Keratinocyte (primary cell): ENCODE measurements around the gene HENMT1. TPM values are rescaled to one million over a fixed set of nuclear protein-coding genes. Genes with fewer than 3 reads are reported as not detected.

Experiments used
- DNase-seq: peaks from one replicate; pipeline ENCODE4 v3.0.0-alpha.2; 2011; ENCODE audit warnings: low read depth, missing footprints, low spot score
- FAIRE-seq: peaks from 2 replicates; lab custom pipeline; 2011; peaks lifted over from hg19 to GRCh38; lab: Jason Lieb, UNC
- H2AFZ ChIP-seq: 2 replicates; pipeline ENCODE4 v1.6.0; 2012; ENCODE audit warnings: low read length, control low read depth, inconsistent platforms; ENCODE audit not compliant: control insufficient read depth
- H3K27ac ChIP-seq: 2 replicates; pipeline ENCODE4 v1.5.1; 2011; ENCODE audit warnings: low read length; ENCODE audit not compliant: control insufficient read depth, insufficient read depth
- H3K27me3 ChIP-seq: 3 replicates; pipeline ENCODE4 v1.6.0; 2011; ENCODE audit warnings: low read length; ENCODE audit not compliant: control insufficient read depth, insufficient read depth; ENCODE audit errors: extremely low read depth
- H3K36me3 ChIP-seq, 2 experiments: 2 replicates in 1 of 2; 3 replicates in 1 of 2; pipeline ENCODE4 v1.5.1; 2011; ENCODE audit warnings: low read length in 2 of 2, mild to moderate bottlenecking in 1 of 2; ENCODE audit not compliant: control insufficient read depth in 2 of 2, insufficient read depth in 2 of 2; ENCODE audit errors: extremely low read depth in 1 of 2
- H3K4me1 ChIP-seq: 3 replicates; pipeline ENCODE4 v1.5.1; 2011; ENCODE audit warnings: low read length; ENCODE audit not compliant: control insufficient read depth, insufficient read depth; ENCODE audit errors: extremely low read depth
- H3K4me2 ChIP-seq: 3 replicates; pipeline ENCODE4 v1.6.0; 2011; ENCODE audit warnings: low read depth, low read length; ENCODE audit not compliant: control insufficient read depth, insufficient read depth; ENCODE audit errors: extremely low read depth
- H3K4me3 ChIP-seq, 3 experiments: fragments of 200-600 bp in 1 of 3; sonication (generic) in 1 of 3; 2 replicates in 2 of 3; 3 replicates in 1 of 3; pipeline ENCODE4 v1.5.1; 2011 to 2016; ENCODE audit warnings: low read length in 3 of 3, mild to moderate bottlenecking in 3 of 3, control low read depth in 2 of 3, inconsistent platforms in 1 of 3, low read depth in 1 of 3, mixed read lengths in 1 of 3, mixed run types in 1 of 3, moderate library complexity in 1 of 3; ENCODE audit not compliant: control insufficient read depth in 2 of 3, insufficient read depth in 2 of 3; ENCODE audit errors: extremely low read depth in 1 of 3
- H3K79me2 ChIP-seq: 2 replicates; pipeline ENCODE4 v1.6.0; 2012; ENCODE audit warnings: low read length; ENCODE audit not compliant: control insufficient read depth, insufficient read depth
- H3K9ac ChIP-seq: 3 replicates; pipeline ENCODE4 v1.6.0; 2011; ENCODE audit warnings: low read length; ENCODE audit not compliant: control insufficient read depth, insufficient read depth; ENCODE audit errors: extremely low read depth
- H3K9me1 ChIP-seq: 3 replicates; pipeline ENCODE4 v1.6.0; 2011; ENCODE audit warnings: low read length; ENCODE audit not compliant: control insufficient read depth, insufficient read depth; ENCODE audit errors: extremely low read depth
- H3K9me3 ChIP-seq: 2 replicates; pipeline ENCODE4 v1.5.1; 2012; ENCODE audit warnings: low read depth, low read length; ENCODE audit not compliant: control insufficient read depth
- H4K20me1 ChIP-seq: 3 replicates; pipeline ENCODE4 v1.6.0; 2011; ENCODE audit warnings: low read length; ENCODE audit not compliant: control insufficient read depth, insufficient read depth; ENCODE audit errors: extremely low read depth
- CTCF ChIP-seq, 3 experiments: IDR thresholded peaks in 1 of 3; conservative IDR thresholded peaks in 1 of 3; optimal IDR thresholded peaks in 1 of 3; 2 replicates in 2 of 3; 3 replicates in 1 of 3; pipeline versions ENCODE3 to v1.5.1; 2011; ENCODE audit warnings: low read length in 3 of 3, mild to moderate bottlenecking in 3 of 3, moderate library complexity in 2 of 3, control low read depth in 1 of 3, inconsistent platforms in 1 of 3; ENCODE audit not compliant: insufficient read depth in 2 of 3; ENCODE audit errors: extremely low read depth in 1 of 3
- EZH2 ChIP-seq: IDR thresholded peaks from one replicate; pipeline ENCODE4 v1.6.1; 2012; ENCODE audit warnings: inconsistent platforms, mild to moderate bottlenecking, low read length, moderate library complexity
- dilution Hi-C: fragments of 300-500 bp; cut with MboI; formaldehyde crosslinking; loops from one replicate; pipeline ENCODE4 v1.7.0; 2020; ENCODE audit warnings: low sequenced_read_pairs; ENCODE audit not compliant: extremely low pct_ligation_motif_present
- polyA plus RNA-seq, 5 experiments: library from polyadenylated mRNA; depleted of rRNA in 3 of 5; stranded (reverse) in 3 of 5; stranded (forward) in 1 of 5; unstranded in 1 of 5; fragments of >200 nt; gene quantifications; 1 replicate in 1 of 5; 2 replicates in 3 of 5; 3 replicates in 1 of 5; pipeline versions ENCODE4 v1.2.1 to v1.2.3, GENCODE V29; 2011 to 2012; ENCODE audit warnings: missing spikeins in 2 of 5, low read depth in 1 of 5, low replicate concordance in 1 of 5

Gene HENMT1
- polyA plus RNA-seq, 1 donor (not counting 4 experiments of a cell fraction or from before 2014, with no cell fraction given), result 1.7 TPM

DNA sequence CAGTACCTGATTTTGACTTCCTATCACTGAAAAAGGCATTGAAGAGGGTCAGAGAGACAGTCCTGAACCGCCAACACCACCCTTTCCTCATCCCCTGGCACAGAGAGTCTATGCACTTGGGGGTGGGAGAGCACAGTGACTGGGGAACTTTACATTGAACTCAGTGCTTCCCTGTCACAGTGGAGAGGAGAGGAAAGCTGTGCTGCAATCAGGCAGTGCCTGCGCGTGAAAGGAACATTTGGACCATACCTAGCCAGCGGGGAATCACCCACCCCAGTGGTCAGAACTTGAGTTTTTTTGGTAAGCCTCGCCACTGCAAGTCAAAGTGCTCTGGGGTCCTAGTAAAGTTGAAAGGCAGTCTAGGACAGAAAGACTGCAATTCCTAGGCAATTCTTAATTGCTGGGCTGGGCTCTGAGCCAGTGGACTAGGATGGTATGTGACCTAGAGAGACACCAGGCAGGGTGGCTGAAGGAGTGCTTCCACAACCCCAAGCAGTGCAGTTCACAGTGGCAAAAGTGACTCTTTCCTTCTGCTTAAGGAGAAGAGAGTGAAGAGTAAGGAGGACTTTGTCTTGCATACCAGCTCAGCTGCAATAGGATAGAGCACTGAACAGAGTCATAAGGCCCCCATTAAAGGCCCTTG is 9.4 kb upstream of the HENMT1 start:
- no peak overlapping the region for H3K4me2 ChIP-seq
- no peaks in the 10 kb centered on the region for H3K4me1 ChIP-seq
- TF ChIP-seq CTCF (optimal IDR thresholded peaks at IDR 0.05 in 1 of 3, IDR thresholded peaks at IDR 0.05 in 1 of 3, conservative IDR thresholded peaks at IDR 0.05 in 1 of 3; ENCODE audit: extremely low read depth in 1 of 3, insufficient read depth in 2 of 3, low read length in 3 of 3) (no peak), EZH2 (no peak)
- DNase-seq (no peak), FAIRE-seq (no peak)
- H3K9me3 ChIP-seq, result no peaks in the 10 kb centered on the region
- H3K27me3 ChIP-seq, result no peaks in the 10 kb centered on the region
- no peak overlapping the region for H3K4me3 ChIP-seq
- H3K27ac ChIP-seq, result no peak overlapping the region
- H3K79me2 ChIP-seq, result no peaks in the 10 kb centered on the region
- H3K9me1 ChIP-seq, result no peaks in the 10 kb centered on the region
- no peaks in the 10 kb centered on the region for H4K20me1 ChIP-seq
- H2AFZ ChIP-seq, result no peak overlapping the region
- no peak overlapping the region for H3K9ac ChIP-seq
- dilution Hi-C loops, result no loop called here
- H3K36me3 ChIP-seq, result no peaks in the 10 kb centered on the region

DNA sequence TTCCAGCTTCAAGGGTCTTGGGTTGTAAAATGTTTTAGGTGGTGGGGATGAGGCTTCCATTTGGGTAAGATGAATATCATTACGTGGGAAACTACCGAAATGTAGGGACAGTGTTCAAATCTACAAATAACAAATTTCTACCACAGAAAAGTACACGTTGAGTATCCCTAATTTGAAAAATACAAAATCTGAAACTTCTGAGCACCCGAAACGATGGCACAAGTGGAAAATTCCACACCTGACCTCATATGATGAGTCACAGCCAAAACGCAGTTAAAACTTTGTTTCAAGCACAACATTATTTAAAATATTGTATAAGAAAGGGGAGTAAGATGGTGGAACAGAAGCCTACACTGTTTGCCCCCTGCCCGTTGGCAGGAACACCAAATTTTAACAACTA is 8.8 kb upstream of the HENMT1 start:
- H3K9me3 ChIP-seq, result no peaks in the 10 kb centered on the region
- no peak overlapping the region for H3K4me2 ChIP-seq
- DNase-seq, result no peak
- H3K27ac ChIP-seq, result no peak overlapping the region
- no peak overlapping the region for H3K9ac ChIP-seq
- FAIRE-seq, result no peak
- no peaks in the 10 kb centered on the region for H4K20me1 ChIP-seq
- no peaks in the 10 kb centered on the region for H3K36me3 ChIP-seq
- H3K27me3 ChIP-seq, result no peaks in the 10 kb centered on the region
- dilution Hi-C loops, result no loop called here
- no peaks in the 10 kb centered on the region for H3K79me2 ChIP-seq
- H3K4me3 ChIP-seq, result no peak overlapping the region
- H3K4me1 ChIP-seq, result no peaks in the 10 kb centered on the region
- no peak overlapping the region for H2AFZ ChIP-seq
- H3K9me1 ChIP-seq, result no peaks in the 10 kb centered on the region
- TF ChIP-seq CTCF (optimal IDR thresholded peaks at IDR 0.05 in 1 of 3, IDR thresholded peaks at IDR 0.05 in 1 of 3, conservative IDR thresholded peaks at IDR 0.05 in 1 of 3; ENCODE audit: extremely low read depth in 1 of 3, insufficient read depth in 2 of 3, low read length in 3 of 3) (no peak), EZH2 (no peak)
